ENCODE results near the gene EFNB2.

- no peak for TF ChIP-seq CTCF (IDR thresholded peaks at IDR 0.05)
- no peak for TF ChIP-seq POLR2A (IDR thresholded peaks at IDR 0.05)
These were observed 80.3 kb downstream of the EFNB2 start for GRCh38 chr13:106455190-106455589.
